GM12872 (cell line): Measurements from ENCODE around the gene XPR1.

Experiments used
- TF ChIP-seq, protein P1 (sequence below): IDR thresholded peaks from 3 replicates; pipeline ENCODE4 v1.5.1; 2011; ENCODE audit warnings: low read depth, mild to moderate bottlenecking, low read length, moderate library complexity; ENCODE audit not compliant: insufficient read depth

XPR1 gene

DNA sequence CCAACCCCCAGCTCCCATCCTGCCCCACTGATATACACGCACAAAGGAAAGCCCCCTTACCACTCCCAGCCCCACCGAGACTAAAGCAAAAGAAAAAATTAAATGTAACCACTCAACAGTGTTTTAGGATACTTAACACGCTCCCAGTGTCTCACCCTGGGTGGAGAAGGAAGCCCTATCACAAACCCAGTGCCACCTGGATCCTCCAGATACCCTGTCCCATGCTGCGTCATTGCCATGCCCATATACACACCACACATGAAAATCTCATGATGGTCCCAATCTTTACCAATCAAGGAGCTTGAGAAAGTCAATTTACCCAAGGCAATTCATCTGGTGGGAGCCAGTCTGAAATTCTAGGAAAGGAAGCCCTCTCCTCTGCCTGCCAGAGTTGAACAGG is 292.1 kb downstream of the XPR1 start:
- TF ChIP-seq, protein P1, sequence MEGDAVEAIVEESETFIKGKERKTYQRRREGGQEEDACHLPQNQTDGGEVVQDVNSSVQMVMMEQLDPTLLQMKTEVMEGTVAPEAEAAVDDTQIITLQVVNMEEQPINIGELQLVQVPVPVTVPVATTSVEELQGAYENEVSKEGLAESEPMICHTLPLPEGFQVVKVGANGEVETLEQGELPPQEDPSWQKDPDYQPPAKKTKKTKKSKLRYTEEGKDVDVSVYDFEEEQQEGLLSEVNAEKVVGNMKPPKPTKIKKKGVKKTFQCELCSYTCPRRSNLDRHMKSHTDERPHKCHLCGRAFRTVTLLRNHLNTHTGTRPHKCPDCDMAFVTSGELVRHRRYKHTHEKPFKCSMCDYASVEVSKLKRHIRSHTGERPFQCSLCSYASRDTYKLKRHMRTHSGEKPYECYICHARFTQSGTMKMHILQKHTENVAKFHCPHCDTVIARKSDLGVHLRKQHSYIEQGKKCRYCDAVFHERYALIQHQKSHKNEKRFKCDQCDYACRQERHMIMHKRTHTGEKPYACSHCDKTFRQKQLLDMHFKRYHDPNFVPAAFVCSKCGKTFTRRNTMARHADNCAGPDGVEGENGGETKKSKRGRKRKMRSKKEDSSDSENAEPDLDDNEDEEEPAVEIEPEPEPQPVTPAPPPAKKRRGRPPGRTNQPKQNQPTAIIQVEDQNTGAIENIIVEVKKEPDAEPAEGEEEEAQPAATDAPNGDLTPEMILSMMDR, result no peak

- TF ChIP-seq, protein P1, result no peak
Measured at GRCh38 chr1:180924939-180925338, 293.1 kb downstream of the XPR1 start.

GRCh38 chr1:180925471-180926051 is 293.7 kb downstream of the XPR1 start:
- TF ChIP-seq, protein P1, result no peak

DNA sequence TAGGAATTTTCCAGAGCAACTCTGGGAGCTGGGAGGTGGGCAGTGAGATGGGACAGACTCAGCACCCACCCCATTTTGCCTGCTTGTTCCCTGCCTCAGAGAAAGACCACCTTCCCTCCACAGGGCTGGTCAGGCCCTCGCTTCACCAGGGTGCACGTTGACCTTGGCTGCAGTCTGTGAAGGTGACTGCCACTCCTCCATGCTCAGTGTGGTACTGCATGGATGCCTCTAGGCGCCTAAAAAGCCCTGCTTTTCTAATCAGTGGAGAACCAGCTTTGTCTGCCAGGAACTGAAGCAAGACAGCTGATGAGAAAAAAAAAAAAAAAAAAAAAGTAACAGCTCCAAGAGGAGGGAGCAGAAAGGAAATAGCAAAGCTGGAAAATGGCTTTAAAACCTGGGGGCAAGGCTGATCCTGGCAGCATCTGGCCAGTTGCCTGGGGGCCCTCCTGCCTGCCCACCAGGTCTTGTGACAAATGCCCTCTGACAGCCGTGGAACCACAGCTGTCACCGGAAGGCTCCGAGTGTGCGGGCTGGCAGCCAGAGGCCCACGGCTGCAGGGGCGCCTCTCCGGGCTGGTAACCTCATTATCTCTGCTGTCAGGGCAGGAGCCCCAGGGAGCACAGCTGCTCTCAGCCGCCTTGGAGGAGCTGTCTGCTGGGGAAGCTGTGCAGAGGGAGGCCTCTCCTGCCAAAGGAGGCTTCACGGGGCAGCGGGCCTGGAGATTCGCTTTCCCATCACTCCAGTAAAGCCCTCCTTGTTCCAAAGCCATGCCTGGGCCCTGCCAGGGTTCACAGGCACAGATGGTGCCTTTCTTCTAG is 294.6 kb downstream of the XPR1 start:
- TF ChIP-seq, protein P1, result no peak

DNA sequence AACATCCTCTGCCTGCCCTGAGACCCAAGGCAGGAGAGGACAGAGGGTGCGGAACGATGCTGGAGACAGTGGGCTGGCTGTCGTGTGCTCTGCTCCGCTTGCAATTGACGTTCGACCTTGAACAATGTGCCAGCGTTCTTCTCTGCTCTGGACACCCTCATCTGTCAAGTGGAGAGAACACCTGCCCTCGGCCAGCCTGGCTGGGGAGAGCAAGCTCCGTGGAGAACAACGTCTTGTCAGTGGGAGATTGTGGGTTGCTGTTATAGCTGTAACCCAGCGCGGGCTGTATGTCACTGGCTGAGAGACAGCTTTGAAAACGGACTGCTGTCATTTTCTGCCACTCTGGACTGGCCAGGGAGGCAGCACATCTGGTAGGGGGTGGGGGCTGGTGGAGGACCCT is 295.5 kb downstream of the XPR1 start:
- TF ChIP-seq, protein P1, result no peak

DNA sequence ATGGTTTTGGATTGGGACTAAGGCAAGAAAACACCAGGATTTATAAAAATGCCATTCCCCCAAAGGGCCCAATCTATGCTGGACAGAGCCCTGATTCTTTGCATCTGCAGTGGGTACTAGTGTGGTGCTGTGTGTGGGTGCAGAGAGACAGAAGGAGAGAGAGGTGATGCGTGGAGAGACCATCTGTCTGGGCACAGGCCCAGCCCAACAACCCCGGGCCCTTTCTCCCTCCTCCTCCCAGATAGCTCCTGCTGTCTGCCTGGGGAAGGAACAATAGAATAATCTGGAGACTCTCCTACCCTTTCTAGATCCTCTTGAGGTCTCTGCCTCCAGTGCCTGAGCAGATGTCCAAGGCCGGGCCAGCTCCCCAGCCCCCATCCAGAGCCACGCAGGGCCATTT is 296.0 kb downstream of the XPR1 start:
- TF ChIP-seq, protein P1, result no peak

DNA sequence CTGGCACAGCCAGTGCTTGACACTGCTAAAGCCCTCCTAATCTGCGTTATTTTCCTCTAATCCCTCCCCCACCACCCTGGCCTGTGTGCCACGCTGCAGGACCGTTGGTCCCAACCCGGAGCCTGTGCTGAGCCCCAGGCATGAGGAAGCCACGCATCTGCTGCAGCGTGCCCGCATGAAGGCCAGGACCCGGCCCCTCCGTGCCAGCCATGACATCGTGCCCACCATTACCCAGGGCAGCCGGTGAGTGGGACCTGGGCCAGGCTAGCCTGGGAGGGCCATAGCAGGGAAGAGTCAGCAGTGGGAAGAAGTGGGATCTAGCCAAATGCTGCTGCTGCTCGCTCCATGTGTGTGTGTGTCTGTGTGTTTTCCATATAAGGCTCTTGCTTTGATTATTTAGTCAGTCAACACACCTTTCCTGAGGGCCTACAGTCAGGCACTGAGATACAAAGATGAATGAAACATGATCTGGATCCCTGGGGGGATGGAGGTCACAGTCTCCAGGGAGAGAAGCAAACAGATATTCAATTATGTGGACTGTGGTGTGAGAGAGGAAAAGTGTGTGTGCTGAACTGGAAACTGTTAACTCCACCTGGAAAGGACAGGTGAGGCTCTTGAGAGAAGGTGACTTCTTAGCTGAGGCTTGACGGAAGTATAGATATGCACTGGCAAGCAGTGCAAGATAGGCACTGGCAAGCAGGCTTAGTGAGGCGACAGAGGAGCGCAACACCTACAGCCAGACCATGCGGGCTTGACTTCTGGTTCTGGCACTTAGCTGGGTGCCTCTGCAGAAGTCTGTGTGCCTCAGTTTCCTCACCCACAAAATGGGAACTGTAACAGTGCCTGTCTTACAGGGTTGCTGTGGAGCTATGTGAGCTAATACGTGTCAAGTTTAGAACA is 296.8 kb downstream of the XPR1 start:
- TF ChIP-seq, protein P1, result no peak
